ENCODE data around the gene CASKIN1. TPM values are rescaled to one million over a fixed set of nuclear protein-coding genes. Genes with fewer than 3 reads are reported as not detected.

The CASKIN1 gene
- total and polyA plus RNA-seq, 8 donors: 0.61 to 2.1 (median 1.1) TPM

GRCh38 chr16:2190002-2190658 is 6.3 kb downstream of the CASKIN1 start:
- ATAC-seq (no peak), DNase-seq (no peak), FAIRE-seq (no peak)
- Histone ChIP-seq H3K36me3 (no peaks in the 10 kb centered on the region), H3K4me1 (no peaks in the 10 kb centered on the region), H3K27ac (no peak overlapping the region), H3K9me3 (no peaks in the 10 kb centered on the region), H3K27me3 (no peaks in the 10 kb centered on the region), H3K4me3 (no peak overlapping the region)
- 78 to 82% methylated on average over 24 of the region's 24 CpGs for WGBS, 2 donors
- TF ChIP-seq CTCF (IDR thresholded peaks at IDR 0.05): no peak
- intact Hi-C loops (cut with DNase I): loop anchor here in 1 of 3 donors (5.0 to 10.0 kb wide), 2 partner anchors 65 to 312 kb away; partner anchors contain the start of gene ECI1

GRCh38 chr16:2189252-2189893 is 7.0 kb downstream of the CASKIN1 start:
- ATAC-seq (no peak), DNase-seq (no peak), FAIRE-seq (no peak)
- Histone ChIP-seq H3K27ac (no peak overlapping the region), H3K9me3 (no peaks in the 10 kb centered on the region), H3K4me1 (no peaks in the 10 kb centered on the region), H3K36me3 (no peaks in the 10 kb centered on the region), H3K27me3 (no peaks in the 10 kb centered on the region), H3K4me3 (no peak overlapping the region)
- WGBS, 2 donors: 83 to 94% methylated on average over 24 to 25 of the region's 25 CpGs
- TF ChIP-seq CTCF (IDR thresholded peaks at IDR 0.05): no peak
- intact Hi-C loops (cut with DNase I): no loop called here

GRCh38 chr16:2188395-2188794 is 8.0 kb downstream of the CASKIN1 start:
- no peak for FAIRE-seq
- 92 to 93% methylated on average over 8 of the region's 8 CpGs for WGBS, 2 donors

GRCh38 chr16:2187212-2187611 is 9.2 kb downstream of the CASKIN1 start:
- DNase-seq (no peak), FAIRE-seq (no peak), ATAC-seq (no peak)
- TF ChIP-seq CTCF (IDR thresholded peaks at IDR 0.05): no peak
- no peaks in the 10 kb centered on the region for H3K4me1 ChIP-seq
- no peaks in the 10 kb centered on the region for H3K27me3 ChIP-seq
- no peak overlapping the region for H3K27ac ChIP-seq
- intact Hi-C loops (cut with DNase I): no loop called here
- H3K9me3 ChIP-seq: no peaks in the 10 kb centered on the region
- WGBS, 2 donors: 79 to 83% methylated on average over 17 of the region's 17 CpGs
- no peak overlapping the region for H3K4me3 ChIP-seq
- no peaks in the 10 kb centered on the region for H3K36me3 ChIP-seq

More at GRCh38 chr16:2188395-2188794, 8.0 kb downstream of the CASKIN1 start:
- no peak overlapping the region for H3K27ac ChIP-seq
- H3K36me3 ChIP-seq: no peaks in the 10 kb centered on the region
- H3K4me3 ChIP-seq: no peak overlapping the region
- no peaks in the 10 kb centered on the region for H3K9me3 ChIP-seq
- TF ChIP-seq CTCF (IDR thresholded peaks at IDR 0.05): no peak
- DNase-seq: no peak
- intact Hi-C loops (cut with DNase I): no loop called here
- H3K27me3 ChIP-seq: no peaks in the 10 kb centered on the region
- no peaks in the 10 kb centered on the region for H3K4me1 ChIP-seq
- ATAC-seq: no peak

- Histone ChIP-seq H3K4me1 (no peaks in the 10 kb centered on the region), H3K4me3 (no peak overlapping the region), H3K27ac (no peak overlapping the region), H3K9me3 (no peaks in the 10 kb centered on the region), H3K27me3 (no peaks in the 10 kb centered on the region), H3K36me3 (no peaks in the 10 kb centered on the region)
- no peak for TF ChIP-seq CTCF (IDR thresholded peaks at IDR 0.05)
- ATAC-seq (no peak), DNase-seq (no peak), FAIRE-seq (no peak)
- intact Hi-C loops (cut with DNase I): no loop called here
- 92 to 96% methylated on average over 20 of the region's 20 CpGs for WGBS, 2 donors
Observed at GRCh38 chr16:2186505-2186904, 9.9 kb downstream of the CASKIN1 start.

Measured in pancreas (tissue), 10 donors.